Neural cell (in vitro differentiated cells): ENCODE data around the gene KCNQ1OT1. TPM values are rescaled to one million over a fixed set of nuclear protein-coding genes. Genes with fewer than 3 reads are reported as not detected.

ENCODE experiments used
- H2AFZ ChIP-seq: fragments of 200-600, 300-800 bp; sonication (generic), shearing (Covaris generic); 2 replicates; pipeline ENCODE4 v1.6.0; 2014; ENCODE audit warnings: low read depth, mild to moderate bottlenecking, antibody characterized with exemption, low read length, moderate library complexity
- H3F3A ChIP-seq: fragments of 200-600 bp; shearing (Covaris generic); 2 replicates; pipeline ENCODE4 v1.6.1; 2016; ENCODE audit warnings: mild to moderate bottlenecking, moderate library complexity, mixed read lengths, antibody characterized with exemption, low read length; ENCODE audit not compliant: insufficient read depth, poor library complexity, severe bottlenecking
- H3K27ac ChIP-seq: fragments of 200-600, 300-800 bp; sonication (generic), shearing (Covaris generic); 2 replicates; pipeline ENCODE4 v1.5.1; 2014; ENCODE audit warnings: mild to moderate bottlenecking, low read length, moderate library complexity
- H3K27me3 ChIP-seq: fragments of 300-800, 200-600 bp; sonication (generic), shearing (Covaris generic); 2 replicates; pipeline ENCODE4 v1.6.0; 2014; ENCODE audit warnings: mild to moderate bottlenecking, low read depth, low read length, moderate library complexity; ENCODE audit not compliant: insufficient read depth
- H3K36me3 ChIP-seq: fragments of 300-800, 200-600 bp; sonication (generic), shearing (Covaris generic); 2 replicates; pipeline ENCODE4 v1.5.1; 2014; ENCODE audit warnings: mild to moderate bottlenecking, antibody characterized with exemption, low read length, moderate library complexity; ENCODE audit not compliant: insufficient read depth
- H3K4me2 ChIP-seq: fragments of 300-800, 200-600 bp; sonication (generic), shearing (Covaris generic); 2 replicates; pipeline ENCODE4 v1.6.0; 2014; ENCODE audit warnings: mild to moderate bottlenecking, low read length
- H3K4me3 ChIP-seq: fragments of 300-800, 200-600 bp; sonication (generic), shearing (Covaris generic); 2 replicates; pipeline ENCODE4 v1.5.1; 2014; ENCODE audit warnings: mild to moderate bottlenecking, low read length, moderate library complexity
- H3K79me2 ChIP-seq: fragments of 200-600 bp; shearing (Covaris generic); replicated peaks from 2 replicates; pipeline ENCODE4 v1.6.0; 2014; ENCODE audit warnings: mild to moderate bottlenecking, low read length, moderate library complexity; ENCODE audit not compliant: insufficient read depth
- H3K9ac ChIP-seq: fragments of 300-800, 200-600 bp; sonication (generic), shearing (Covaris generic); 2 replicates; pipeline ENCODE4 v1.6.1; 2016; ENCODE audit warnings: mild to moderate bottlenecking, low read length, mixed read lengths
- H3K9me2 ChIP-seq: fragments of 200-600 bp; shearing (Covaris generic); 2 replicates; pipeline ENCODE4 v1.6.1; 2016; ENCODE audit warnings: mild to moderate bottlenecking, low read length, mixed read lengths; ENCODE audit not compliant: insufficient read depth
- H3K9me3 ChIP-seq: fragments of 200-600, 300-800 bp; sonication (generic), shearing (Covaris generic); 2 replicates; pipeline ENCODE4 v1.6.1; 2016; ENCODE audit warnings: mild to moderate bottlenecking, mixed run types, low read length, moderate library complexity, mixed read lengths
- H4K20me1 ChIP-seq: fragments of 200-600 bp; shearing (Covaris generic); 2 replicates; pipeline ENCODE4 v1.6.1; 2016; ENCODE audit warnings: mild to moderate bottlenecking, mixed run types; ENCODE audit not compliant: insufficient read depth
- EP300 ChIP-seq: fragments of 450-650 bp; conservative IDR thresholded peaks from 2 replicates; pipeline ENCODE4 v1.6.1; 2014; ENCODE audit warnings: antibody characterized with exemption, mild to moderate bottlenecking, moderate library complexity; ENCODE audit not compliant: poor library complexity, severe bottlenecking
- EZH2 ChIP-seq: fragments of 200-600, 300-800 bp; shearing (Covaris generic), sonication (generic); IDR thresholded peaks from 2 replicates; pipeline ENCODE4 v1.6.1; 2014; ENCODE audit warnings: antibody characterized with exemption, low read length, borderline replicate concordance, mild to moderate bottlenecking; ENCODE audit not compliant: insufficient read depth, poor library complexity, severe bottlenecking
- MXI1 ChIP-seq: fragments of 450-650 bp; conservative IDR thresholded peaks from 2 replicates; pipeline ENCODE4 v1.6.1; 2014; ENCODE audit warnings: antibody characterized with exemption, mild to moderate bottlenecking; ENCODE audit not compliant: poor library complexity, severe bottlenecking
- POLR2AphosphoS5 ChIP-seq: IDR thresholded peaks from 2 replicates; pipeline ENCODE4 v1.6.1; 2012
- RAD21 ChIP-seq: fragments of 450-650 bp; conservative IDR thresholded peaks from 2 replicates; pipeline ENCODE4 v1.6.1; 2014; ENCODE audit warnings: antibody characterized with exemption, mild to moderate bottlenecking, moderate library complexity
- SMC3 ChIP-seq: fragments of 450-650 bp; conservative IDR thresholded peaks from 2 replicates; pipeline ENCODE4 v1.6.1; 2014; ENCODE audit warnings: antibody characterized with exemption, mild to moderate bottlenecking, moderate library complexity; ENCODE audit not compliant: poor library complexity
- TAF1 ChIP-seq: IDR thresholded peaks from 2 replicates; pipeline ENCODE4 v1.6.1; 2012; ENCODE audit warnings: low read depth
- polyA plus RNA-seq: library from polyadenylated mRNA; depleted of rRNA; stranded (reverse); fragments of >200 nt; gene quantifications from 2 replicates; pipeline ENCODE4 v1.2.3, GENCODE V29; 2014
- TF ChIP-seq, protein P1 (sequence below): fragments of 450-650 bp; IDR thresholded peaks from 2 replicates; pipeline ENCODE4 v1.5.1; 2014; ENCODE audit warnings: antibody characterized with exemption, mild to moderate bottlenecking, moderate library complexity; ENCODE audit not compliant: poor library complexity, severe bottlenecking
- TF ChIP-seq, protein P2 (sequence below): IDR thresholded peaks from 2 replicates; pipeline ENCODE4 v1.6.1; 2012; ENCODE audit warnings: borderline replicate concordance

The KCNQ1OT1 gene
- polyA plus RNA-seq, 1 donor from 2014 or later: 0.12 TPM

DNA sequence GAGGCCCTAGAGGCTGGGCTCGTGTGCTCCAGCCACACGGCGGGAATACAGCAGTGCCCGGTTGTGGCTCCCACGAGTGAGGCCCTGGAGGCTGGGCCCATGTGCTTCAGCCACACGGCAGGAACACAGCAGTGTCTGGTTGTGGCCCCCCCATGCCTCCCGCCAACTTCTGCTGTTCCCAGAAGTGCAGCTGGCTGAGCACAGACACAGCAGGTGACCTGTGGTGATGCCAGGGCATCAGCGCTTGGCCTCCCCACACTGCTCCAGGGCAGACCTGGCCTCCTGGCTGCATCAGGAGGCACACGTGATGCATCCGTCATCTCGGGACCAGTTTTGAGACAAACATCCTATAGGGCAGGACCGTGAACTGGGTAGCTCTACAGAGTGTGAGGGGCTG, 110.3 kb downstream of the KCNQ1OT1 start:
- TF ChIP-seq EP300 (no peak), SMC3 (no peak), RAD21 (no peak), MXI1 (no peak), EZH2 (no peak), TAF1 (no peak), POLR2AphosphoS5 (no peak)
- TF ChIP-seq, protein P1, sequence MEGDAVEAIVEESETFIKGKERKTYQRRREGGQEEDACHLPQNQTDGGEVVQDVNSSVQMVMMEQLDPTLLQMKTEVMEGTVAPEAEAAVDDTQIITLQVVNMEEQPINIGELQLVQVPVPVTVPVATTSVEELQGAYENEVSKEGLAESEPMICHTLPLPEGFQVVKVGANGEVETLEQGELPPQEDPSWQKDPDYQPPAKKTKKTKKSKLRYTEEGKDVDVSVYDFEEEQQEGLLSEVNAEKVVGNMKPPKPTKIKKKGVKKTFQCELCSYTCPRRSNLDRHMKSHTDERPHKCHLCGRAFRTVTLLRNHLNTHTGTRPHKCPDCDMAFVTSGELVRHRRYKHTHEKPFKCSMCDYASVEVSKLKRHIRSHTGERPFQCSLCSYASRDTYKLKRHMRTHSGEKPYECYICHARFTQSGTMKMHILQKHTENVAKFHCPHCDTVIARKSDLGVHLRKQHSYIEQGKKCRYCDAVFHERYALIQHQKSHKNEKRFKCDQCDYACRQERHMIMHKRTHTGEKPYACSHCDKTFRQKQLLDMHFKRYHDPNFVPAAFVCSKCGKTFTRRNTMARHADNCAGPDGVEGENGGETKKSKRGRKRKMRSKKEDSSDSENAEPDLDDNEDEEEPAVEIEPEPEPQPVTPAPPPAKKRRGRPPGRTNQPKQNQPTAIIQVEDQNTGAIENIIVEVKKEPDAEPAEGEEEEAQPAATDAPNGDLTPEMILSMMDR: no peak
- TF ChIP-seq, protein P2, sequence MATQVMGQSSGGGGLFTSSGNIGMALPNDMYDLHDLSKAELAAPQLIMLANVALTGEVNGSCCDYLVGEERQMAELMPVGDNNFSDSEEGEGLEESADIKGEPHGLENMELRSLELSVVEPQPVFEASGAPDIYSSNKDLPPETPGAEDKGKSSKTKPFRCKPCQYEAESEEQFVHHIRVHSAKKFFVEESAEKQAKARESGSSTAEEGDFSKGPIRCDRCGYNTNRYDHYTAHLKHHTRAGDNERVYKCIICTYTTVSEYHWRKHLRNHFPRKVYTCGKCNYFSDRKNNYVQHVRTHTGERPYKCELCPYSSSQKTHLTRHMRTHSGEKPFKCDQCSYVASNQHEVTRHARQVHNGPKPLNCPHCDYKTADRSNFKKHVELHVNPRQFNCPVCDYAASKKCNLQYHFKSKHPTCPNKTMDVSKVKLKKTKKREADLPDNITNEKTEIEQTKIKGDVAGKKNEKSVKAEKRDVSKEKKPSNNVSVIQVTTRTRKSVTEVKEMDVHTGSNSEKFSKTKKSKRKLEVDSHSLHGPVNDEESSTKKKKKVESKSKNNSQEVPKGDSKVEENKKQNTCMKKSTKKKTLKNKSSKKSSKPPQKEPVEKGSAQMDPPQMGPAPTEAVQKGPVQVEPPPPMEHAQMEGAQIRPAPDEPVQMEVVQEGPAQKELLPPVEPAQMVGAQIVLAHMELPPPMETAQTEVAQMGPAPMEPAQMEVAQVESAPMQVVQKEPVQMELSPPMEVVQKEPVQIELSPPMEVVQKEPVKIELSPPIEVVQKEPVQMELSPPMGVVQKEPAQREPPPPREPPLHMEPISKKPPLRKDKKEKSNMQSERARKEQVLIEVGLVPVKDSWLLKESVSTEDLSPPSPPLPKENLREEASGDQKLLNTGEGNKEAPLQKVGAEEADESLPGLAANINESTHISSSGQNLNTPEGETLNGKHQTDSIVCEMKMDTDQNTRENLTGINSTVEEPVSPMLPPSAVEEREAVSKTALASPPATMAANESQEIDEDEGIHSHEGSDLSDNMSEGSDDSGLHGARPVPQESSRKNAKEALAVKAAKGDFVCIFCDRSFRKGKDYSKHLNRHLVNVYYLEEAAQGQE: no peak
- no peaks in the 10 kb centered on the region for H4K20me1 ChIP-seq
- H2AFZ ChIP-seq: no peak overlapping the region
- no peaks in the 10 kb centered on the region for H3K9me2 ChIP-seq
- H3K9ac ChIP-seq: no peak overlapping the region
- H3K79me2 ChIP-seq: no peaks in the 10 kb centered on the region
- no peaks in the 10 kb centered on the region for H3K36me3 ChIP-seq
- H3K27ac ChIP-seq: no peak overlapping the region
- H3K4me2 ChIP-seq: no peak overlapping the region
- peaks cover 3% of the 10 kb centered on the region for H3K9me3 ChIP-seq
- no peaks in the 10 kb centered on the region for H3F3A ChIP-seq
- H3K4me3 ChIP-seq: no peak overlapping the region
- no peaks in the 10 kb centered on the region for H3K27me3 ChIP-seq

- no peak overlapping the region for H3K9ac ChIP-seq
- no peaks in the 10 kb centered on the region for H3K79me2 ChIP-seq
- no peak for TF ChIP-seq MXI1
- no peak for TF ChIP-seq EZH2
- no peak for TF ChIP-seq RAD21
- no peak overlapping the region for H3K4me3 ChIP-seq
- H2AFZ ChIP-seq: no peak overlapping the region
- no peaks in the 10 kb centered on the region for H3K9me2 ChIP-seq
- H3K27me3 ChIP-seq: no peaks in the 10 kb centered on the region
- no peak overlapping the region for H3K27ac ChIP-seq
- no peaks in the 10 kb centered on the region for H3F3A ChIP-seq
- no peak overlapping the region for H3K4me2 ChIP-seq
- no peaks in the 10 kb centered on the region for H3K36me3 ChIP-seq
- no peaks in the 10 kb centered on the region for H4K20me1 ChIP-seq
- peaks cover 3% of the 10 kb centered on the region for H3K9me3 ChIP-seq
These were observed 110.8 kb downstream of the KCNQ1OT1 start for GRCh38 chr11:2588809-2589537.
